HCT116 (cell line): ENCODE measurements around the gene RAI1. TPM values are rescaled to one million over a fixed set of nuclear protein-coding genes. Genes with fewer than 3 reads are reported as not detected.

Experiments
- CBX3 ChIP-seq: IDR thresholded peaks from 2 replicates; pipeline ENCODE4 v1.6.1; 2012; ENCODE audit warnings: low read depth
- CEBPB ChIP-seq: IDR thresholded peaks from 2 replicates; pipeline ENCODE4 v1.6.1; 2012; ENCODE audit warnings: low read depth
- CTCF ChIP-seq, 3 experiments: fragments of 200-600 bp in 1 of 3; sonication (generic) in 1 of 3; IDR thresholded peaks in 2 of 3; conservative IDR thresholded peaks in 1 of 3; 2 replicates each; pipeline ENCODE4 v1.5.1; 2012 to 2017; ENCODE audit warnings: low read depth in 2 of 3, low read length in 2 of 3, antibody characterized with exemption in 1 of 3, borderline replicate concordance in 1 of 3, control low read depth in 1 of 3, mild to moderate bottlenecking in 1 of 3, mixed read lengths in 1 of 3, mixed run types in 1 of 3, moderate library complexity in 1 of 3; ENCODE audit not compliant: insufficient read depth in 1 of 3
- MAX ChIP-seq: IDR thresholded peaks from 2 replicates; pipeline ENCODE4 v1.6.1; 2012
- POLR2AphosphoS5 ChIP-seq: IDR thresholded peaks from 2 replicates; pipeline ENCODE4 v1.6.1; 2011; ENCODE audit warnings: mild to moderate bottlenecking, low read depth, low read length, moderate library complexity
- RAD21 ChIP-seq: IDR thresholded peaks from 2 replicates; pipeline ENCODE4 v1.6.1; 2012; ENCODE audit warnings: low read depth, mild to moderate bottlenecking
- REST ChIP-seq: IDR thresholded peaks from 2 replicates; pipeline ENCODE4 v1.6.1; 2012; ENCODE audit warnings: low read depth
- ZFX ChIP-seq: fragments of 450-650 bp; IDR thresholded peaks from 2 replicates; pipeline ENCODE4 v1.6.1; 2017
- total RNA-seq: library from RNA; stranded (reverse); gene quantifications from one replicate; pipeline ENCODE4 v1.2.1, GENCODE V29; 2021; ENCODE audit not compliant: unreplicated experiment
- TF ChIP-seq, protein P1 (sequence below): IDR thresholded peaks from 2 replicates; pipeline ENCODE4 v1.6.1; 2012

The RAI1 gene
- total RNA-seq, 1 experiment from 2014 or later: 38.5 TPM

GRCh38 chr17:17740615-17741348 is 59.5 kb downstream of the RAI1 start (continued):
- TF ChIP-seq CTCF (IDR thresholded peaks at IDR 0.05 in 2 of 3, conservative IDR thresholded peaks at IDR 0.05 in 1 of 3; ENCODE audit: borderline replicate concordance in 1 of 3, insufficient read depth in 1 of 3, low read depth in 2 of 3, low read length in 2 of 3) (no peak), RAD21 (no peak), POLR2AphosphoS5 (no peak), MAX (no peak), CEBPB (no peak), REST (no peak), ZFX (no peak), CBX3 (no peak)
- TF ChIP-seq, protein P1, sequence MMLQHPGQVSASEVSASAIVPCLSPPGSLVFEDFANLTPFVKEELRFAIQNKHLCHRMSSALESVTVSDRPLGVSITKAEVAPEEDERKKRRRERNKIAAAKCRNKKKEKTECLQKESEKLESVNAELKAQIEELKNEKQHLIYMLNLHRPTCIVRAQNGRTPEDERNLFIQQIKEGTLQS: no peak
